K562 (cell line): ENCODE measurements around the gene TMEM176A. TPM values are rescaled to one million over a fixed set of nuclear protein-coding genes. Genes with fewer than 3 reads are reported as not detected.
A peak's percentile ranks its signal among the peaks of the same experiment; 100 is the strongest.

ENCODE experiments used
- ATAC-seq: fragments of 200-7000 bp; cut with Tn5 transposase; 3 replicates; pipeline ENCODE4 v1.9.1; 2020; ENCODE audit warnings: moderate library complexity
- BruUV-seq: library from RNA; stranded (reverse); fragments of 400-500 nt; replicated peaks from 2 replicates; lab custom pipeline; 2021; lab: Mats Ljungman, UMichigan
- CTCF ChIA-PET: fragments of 300-600 bp; formaldehyde crosslinking; extraction: SDS; loops from one replicate; lab custom pipeline; 2021; ENCODE audit warnings: low intra/inter-chr PET ratio; lab: Yijun Ruan, JAX
- POLR2A ChIA-PET: fragments of 300-600, 350-650 bp; sonication (Branson Sonifier 250); formaldehyde crosslinking; extraction: SDS; loops from one replicate; lab custom pipeline; 2021; ENCODE audit warnings: antibody characterized with exemption, inconsistent platforms; lab: Yijun Ruan, JAX
- DNase-seq, 4 experiments: peaks; one replicate each; pipeline versions ENCODE4 v3.0.0 to v3.0.0-alpha.2; 2011 to 2018; ENCODE audit warnings: low spot score in 3 of 4, mixed read lengths in 3 of 4; ENCODE audit errors: extremely low read depth in 1 of 4
- FAIRE-seq: peaks from 2 replicates; lab custom pipeline; 2011; peaks lifted over from hg19 to GRCh38; lab: Jason Lieb, UNC
- H2AFZ ChIP-seq: 2 replicates; pipeline ENCODE4 v1.6.0; 2011; ENCODE audit warnings: low read depth, low read length, control low read depth, inconsistent platforms
- H3K27ac ChIP-seq: fragments of 200-600 bp; 3 replicates; pipeline ENCODE4 v1.8.0; 2011; ENCODE audit warnings: low read depth, mild to moderate bottlenecking, control low read depth, inconsistent platforms, low read length, moderate library complexity, mixed read lengths; ENCODE audit errors: extremely low read depth
- H3K27me3 ChIP-seq, 2 experiments: fragments of 300-600 bp in 1 of 2; 2 replicates in 1 of 2; 3 replicates in 1 of 2; pipeline versions ENCODE4 v1.6.0 to v1.8.0; 2011; ENCODE audit warnings: inconsistent platforms in 2 of 2, low read length in 2 of 2, mild to moderate bottlenecking in 1 of 2, mixed read lengths in 1 of 2, moderate library complexity in 1 of 2; ENCODE audit not compliant: control insufficient read depth in 2 of 2, insufficient read depth in 2 of 2
- H3K36me3 ChIP-seq: fragments of 300-600 bp; 3 replicates; pipeline ENCODE4 v1.8.0; 2011; ENCODE audit warnings: mild to moderate bottlenecking, low read length, inconsistent platforms; ENCODE audit not compliant: control insufficient read depth, insufficient read depth
- H3K4me1 ChIP-seq, 2 experiments: fragments of 200-600 bp in 1 of 2; replicated peaks in 1 of 2; 2 replicates in 1 of 2; 3 replicates in 1 of 2; pipeline versions ENCODE4 v1.5.1 to v1.8.0; 2011; ENCODE audit warnings: inconsistent platforms in 2 of 2, low read length in 2 of 2, mild to moderate bottlenecking in 1 of 2, mixed read lengths in 1 of 2, moderate library complexity in 1 of 2; ENCODE audit not compliant: control insufficient read depth in 2 of 2, insufficient read depth in 2 of 2
- H3K4me2 ChIP-seq: 2 replicates; pipeline ENCODE4 v1.6.1; 2011; ENCODE audit warnings: low read length, control low read depth, inconsistent platforms, mixed read lengths; ENCODE audit not compliant: insufficient read depth
- H3K4me3 ChIP-seq: fragments of 200-600 bp; sonication (generic), shearing (Covaris generic); 2 replicates; pipeline ENCODE4 v1.5.1; 2016; ENCODE audit warnings: control low read depth, inconsistent platforms
- H3K79me2 ChIP-seq: fragments of 200-600 bp; 3 replicates; pipeline ENCODE4 v1.8.0; 2011; ENCODE audit warnings: low read length, inconsistent platforms; ENCODE audit not compliant: control insufficient read depth, insufficient read depth
- H3K9ac ChIP-seq, 2 experiments: 2 replicates each; pipeline versions ENCODE4 v1.6.0 to v1.6.1; 2011; ENCODE audit warnings: low read depth in 2 of 2, low read length in 2 of 2, control low read depth in 1 of 2, inconsistent platforms in 1 of 2, mild to moderate bottlenecking in 1 of 2, mixed read lengths in 1 of 2; ENCODE audit not compliant: insufficient read depth in 1 of 2
- H3K9me1 ChIP-seq: one replicate; pipeline ENCODE4 v1.6.0; 2011; ENCODE audit warnings: inconsistent platforms, mild to moderate bottlenecking, low read length, moderate library complexity; ENCODE audit not compliant: control insufficient read depth, insufficient read depth
- H3K9me3 ChIP-seq: replicated peaks from 2 replicates; pipeline ENCODE4 v1.5.1; 2011; ENCODE audit warnings: low read depth, low read length, inconsistent platforms; ENCODE audit not compliant: control insufficient read depth, insufficient read depth
- H4K20me1 ChIP-seq: replicated peaks from 2 replicates; pipeline ENCODE4 v1.6.1; 2011; ENCODE audit warnings: low read length, inconsistent platforms, mixed read lengths; ENCODE audit not compliant: control insufficient read depth, insufficient read depth
- CAMTA2 ChIP-seq: fragments of 250-450 bp; sonication (Bioruptor Pico); conservative IDR thresholded peaks from 2 replicates; pipeline ENCODE4 v1.5.1; 2022
- ELK1 ChIP-seq: sonication (generic); formaldehyde crosslinking; IDR thresholded peaks from 2 replicates; pipeline ENCODE4 v1.8.1; 2022; ENCODE audit warnings: missing genetic modification reagents
- ETS2 ChIP-seq: IDR thresholded peaks from 2 replicates; pipeline ENCODE4 v1.6.1; 2016; ENCODE audit warnings: borderline replicate concordance, missing genetic modification characterization, mild to moderate bottlenecking, moderate library complexity, missing compliant biosample characterization; ENCODE audit not compliant: poor library complexity, severe bottlenecking
- IFI16 ChIP-seq: fragments of 250-450 bp; sonication (Bioruptor Pico); IDR thresholded peaks from 2 replicates; pipeline ENCODE4 v2.1.2; 2022; ENCODE audit warnings: mild to moderate bottlenecking, inconsistent platforms
- TBP ChIP-seq: optimal IDR thresholded peaks from 2 replicates; pipeline ENCODE3; 2011; ENCODE audit warnings: low read depth, low read length, improper control_type of control experiment
- XRCC5 ChIP-seq: fragments of 200-400 bp; formaldehyde crosslinking; IDR thresholded peaks from 2 replicates; pipeline ENCODE4 v1.6.1; 2017; ENCODE audit warnings: low read depth, mild to moderate bottlenecking, low read length
- ZBTB8A ChIP-seq: fragments of 450-650 bp; IDR thresholded peaks from 2 replicates; pipeline ENCODE4 v1.6.1; 2018; ENCODE audit warnings: mild to moderate bottlenecking, moderate library complexity; ENCODE audit not compliant: partially characterized antibody
- ZFP30 ChIP-seq: fragments of 250-450 bp; sonication (Bioruptor Pico); IDR thresholded peaks from 2 replicates; pipeline ENCODE4 v1.8.0; 2022; ENCODE audit warnings: moderate library complexity, mild to moderate bottlenecking, inconsistent platforms, borderline replicate concordance
- ZNF140 ChIP-seq: fragments of 250-450 bp; sonication (Bioruptor Pico); IDR thresholded peaks from 2 replicates; pipeline ENCODE4 v1.8.0; 2021; ENCODE audit warnings: moderate library complexity, mild to moderate bottlenecking, inconsistent platforms
- WGBS: fragments of 100-300 bp; shearing (Covaris generic); methylation state at CpG from one replicate; pipeline ENCODE4 v1.1.6; 2016; ENCODE audit warnings: low coverage, mixed read lengths; ENCODE audit not compliant: insufficient coverage; ENCODE audit errors: missing lambda C conversion rate; 5-methylcytosine and 5-hydroxymethylcytosine counted together
- in situ Hi-C: fragments of 300-500 bp; cut with MboI; formaldehyde crosslinking; loops from 4 replicates; pipeline ENCODE4 v1.15.0; 2018; ENCODE audit warnings: inconsistent platforms, mixed read lengths
- intact Hi-C: fragments of 100-400 bp; cut with micrococcal nuclease; formaldehyde crosslinking; loops from 2 replicates; pipeline ENCODE4 v1.14.2; 2022
- polyA plus RNA-seq, 8 experiments: library from polyadenylated mRNA; depleted of rRNA in 4 of 8; stranded (reverse) in 5 of 8; unstranded in 3 of 8; fragments of >200 nt; fragmentation: Nextera tagmentation in 2 of 8; fragmentation: Illumina TruSeq in 1 of 8; extraction: Ambion mirVana in 2 of 8; extraction: Trizol in 1 of 8; gene quantifications; 2 replicates each; pipeline versions ENCODE4 v1.2.1 to v1.2.3, GENCODE V29; 2011 to 2014; ENCODE audit warnings: inconsistent platforms in 1 of 8, missing spikeins in 1 of 8
- total RNA-seq, 7 experiments: library from RNA; depleted of rRNA in 6 of 7; stranded (reverse); fragments of >200 nt in 6 of 7; fragmentation: Illumina TruSeq in 2 of 7; extraction: Trizol in 2 of 7; gene quantifications; 2 replicates each; pipeline versions ENCODE4 v1.2.1 to v1.2.3, GENCODE V29; 2011 to 2021; ENCODE audit warnings: low replicate concordance in 1 of 7
- TF ChIP-seq, protein P1 (sequence below), 2 experiments: IDR thresholded peaks; 2 replicates each; pipeline ENCODE4 v1.6.1; 2011; ENCODE audit warnings: borderline replicate concordance in 1 of 2, control low read depth in 1 of 2, low read depth in 1 of 2, low read length in 1 of 2, mild to moderate bottlenecking in 1 of 2, mixed read lengths in 1 of 2, moderate library complexity in 1 of 2; ENCODE audit not compliant: insufficient read depth in 1 of 2, insufficient read length in 1 of 2, poor library complexity in 1 of 2, severe bottlenecking in 1 of 2; ENCODE audit errors: extremely low read depth in 1 of 2

The TMEM176A gene
- total and polyA plus RNA-seq, 9 of the 15 experiments (the other 6 are each of a cell fraction or from before 2014, with no cell fraction given), result 0.31 TPM; not detected in 8

- TF ChIP-seq ZBTB8A (no peak), IFI16 (no peak), ELK1 (CRISPR knock-in tag) (no peak), TBP (no peak), CAMTA2 (no peak), ZFP30 (CRISPR knock-in tag) (no peak), ZNF140 (no peak), XRCC5 (no peak)
Observed at GRCh38 chr7:150835702-150836280, 35.2 kb downstream of the TMEM176A start (continued).

DNA sequence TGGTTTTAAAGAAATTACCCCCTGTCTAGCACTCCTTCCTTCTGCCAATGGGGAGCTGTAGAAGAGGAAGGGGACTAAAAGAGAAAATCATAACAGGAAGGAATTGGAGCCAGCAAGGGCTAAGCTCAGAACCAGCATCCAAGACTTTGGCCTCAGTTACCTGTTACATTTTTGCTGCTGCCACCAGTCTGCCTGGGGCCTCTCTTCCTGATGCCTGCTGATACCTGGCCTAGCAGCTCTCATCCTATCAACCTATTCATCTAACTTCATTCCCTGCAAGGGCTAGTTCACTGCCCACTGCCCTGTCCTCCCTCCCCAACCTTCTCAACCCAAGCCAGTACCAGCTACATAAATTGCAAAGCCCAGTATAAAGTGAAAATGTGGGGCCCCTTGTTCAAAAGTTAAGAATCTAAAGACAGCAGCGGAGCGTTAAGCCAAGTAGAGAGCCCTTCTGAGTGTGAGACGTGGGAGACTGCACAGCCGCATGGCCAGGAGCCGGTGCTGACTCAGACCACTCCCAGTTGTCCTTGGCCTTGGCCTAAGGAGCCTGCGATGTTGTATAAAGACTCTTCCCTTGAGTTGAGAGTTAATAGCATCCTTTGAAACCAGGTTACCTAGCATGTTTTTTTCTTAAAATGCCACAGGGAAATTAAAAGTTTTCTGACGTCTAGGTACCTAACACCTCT, 38.5 kb downstream of the TMEM176A start:
- H3K27me3 ChIP-seq, result peaks cover 36 to 57% of the 10 kb centered on the region in 2 experiments; a peak in 4 of 5 replicates
- CTCF ChIA-PET, result no interaction called here
- FAIRE-seq (no peak), DNase-seq (peak in 1 of 4 experiments; percentile 16), ATAC-seq (peak; percentile 68; the same call in 2 of the 3 replicates)
- POLR2A ChIA-PET, result interaction anchor here (0.5 to 0.8 kb wide), 4 partner anchors 15 to 1094 kb away, joined by 3 to 4 read pairs (median 3); no protein-coding TSS in a partner anchor
- H3K9me1 ChIP-seq, result no peaks in the 10 kb centered on the region
- WGBS, result 1% methylated on average over 7 of the region's 7 CpGs
- H3K27ac ChIP-seq, result no peak overlapping the region
- in situ Hi-C loops, result no loop called here
- no peaks in the 10 kb centered on the region for H3K4me1 ChIP-seq
- no peaks in the 10 kb centered on the region for H4K20me1 ChIP-seq
- H3K79me2 ChIP-seq, result no peaks in the 10 kb centered on the region
- no peaks in the 10 kb centered on the region for H3K36me3 ChIP-seq
- intact Hi-C loops, result no loop called here
- H3K4me2 ChIP-seq, result no peak overlapping the region
- no TSS peak for BruUV-seq
- no peak overlapping the region; a peak in 1 of 4 replicates for H3K9ac ChIP-seq
- H3K4me3 ChIP-seq, result no peak overlapping the region
- no peak overlapping the region for H2AFZ ChIP-seq
- H3K9me3 ChIP-seq, result no peaks in the 10 kb centered on the region
- TF ChIP-seq ETS2 (tag), result no peak
- TF ChIP-seq, protein P1, sequence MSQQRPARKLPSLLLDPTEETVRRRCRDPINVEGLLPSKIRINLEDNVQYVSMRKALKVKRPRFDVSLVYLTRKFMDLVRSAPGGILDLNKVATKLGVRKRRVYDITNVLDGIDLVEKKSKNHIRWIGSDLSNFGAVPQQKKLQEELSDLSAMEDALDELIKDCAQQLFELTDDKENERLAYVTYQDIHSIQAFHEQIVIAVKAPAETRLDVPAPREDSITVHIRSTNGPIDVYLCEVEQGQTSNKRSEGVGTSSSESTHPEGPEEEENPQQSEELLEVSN (IDR thresholded peaks at IDR 0.05; ENCODE audit: borderline replicate concordance in 1 of 2, extremely low read depth in 1 of 2, insufficient read depth in 1 of 2, insufficient read length in 1 of 2, low read depth in 1 of 2, low read length in 1 of 2, poor library complexity in 1 of 2, severe bottlenecking in 1 of 2), result peak in 1 of 2 experiments; percentile 8
